LNCaP clone FGC (cell line): ENCODE measurements around the gene SPATA17.

Experiments
- DNase-seq: peaks from one replicate; pipeline ENCODE4 v3.0.0-alpha.2; 2011; ENCODE audit warnings: low read depth
- H3K4me3 ChIP-seq: 2 replicates; pipeline ENCODE4 v1.5.1; 2011; ENCODE audit warnings: mild to moderate bottlenecking, low read depth, low read length, control low read depth
- CTCF ChIP-seq: IDR thresholded peaks from 2 replicates; pipeline ENCODE4 v1.5.1; 2012; ENCODE audit warnings: mild to moderate bottlenecking; ENCODE audit not compliant: control insufficient read depth, insufficient read depth; ENCODE audit errors: extremely low read depth

The SPATA17 gene

GRCh38 chr1:217867446-217867995 is 236.4 kb downstream of the SPATA17 start:
- no peak for TF ChIP-seq CTCF
- H3K4me3 ChIP-seq, result no peak overlapping the region
- no peak for DNase-seq

- no peak for DNase-seq
- H3K4me3 ChIP-seq, result no peak overlapping the region
- TF ChIP-seq CTCF, result no peak
These were observed 240.8 kb downstream of the SPATA17 start for GRCh38 chr1:217871955-217872354.

GRCh38 chr1:217875229-217875628 is 244.1 kb downstream of the SPATA17 start:
- DNase-seq, result no peak
- TF ChIP-seq CTCF, result no peak
- H3K4me3 ChIP-seq, result no peak overlapping the region

GRCh38 chr1:217876401-217876800 is 245.3 kb downstream of the SPATA17 start:
- no peak overlapping the region for H3K4me3 ChIP-seq
- TF ChIP-seq CTCF, result no peak
- DNase-seq, result no peak

GRCh38 chr1:217876896-217877295 is 245.8 kb downstream of the SPATA17 start:
- H3K4me3 ChIP-seq, result no peak overlapping the region
- no peak for DNase-seq
- no peak for TF ChIP-seq CTCF

- H3K4me3 ChIP-seq, result no peak overlapping the region
- DNase-seq, result no peak
- no peak for TF ChIP-seq CTCF
These were observed 250.0 kb downstream of the SPATA17 start for GRCh38 chr1:217881131-217881543.

- no peak for DNase-seq
- no peak for TF ChIP-seq CTCF
- no peak overlapping the region for H3K4me3 ChIP-seq
These were observed 250.6 kb downstream of the SPATA17 start for GRCh38 chr1:217881607-217882332.
